NCI-H146 treated with DMSO at 0.1 percent for 48 hours (cell line): ENCODE results near the gene TMEM52.

Source experiments
- DNase-seq: peaks from one replicate; lab custom pipeline; 2025; ENCODE audit not compliant: unreplicated experiment; lab: John Stamatoyannopoulos, UW

The TMEM52 gene

GRCh38 chr1:1926886-1927660 lies 8.0 kb upstream of the TMEM52 start:
- no peak for DNase-seq

DNA sequence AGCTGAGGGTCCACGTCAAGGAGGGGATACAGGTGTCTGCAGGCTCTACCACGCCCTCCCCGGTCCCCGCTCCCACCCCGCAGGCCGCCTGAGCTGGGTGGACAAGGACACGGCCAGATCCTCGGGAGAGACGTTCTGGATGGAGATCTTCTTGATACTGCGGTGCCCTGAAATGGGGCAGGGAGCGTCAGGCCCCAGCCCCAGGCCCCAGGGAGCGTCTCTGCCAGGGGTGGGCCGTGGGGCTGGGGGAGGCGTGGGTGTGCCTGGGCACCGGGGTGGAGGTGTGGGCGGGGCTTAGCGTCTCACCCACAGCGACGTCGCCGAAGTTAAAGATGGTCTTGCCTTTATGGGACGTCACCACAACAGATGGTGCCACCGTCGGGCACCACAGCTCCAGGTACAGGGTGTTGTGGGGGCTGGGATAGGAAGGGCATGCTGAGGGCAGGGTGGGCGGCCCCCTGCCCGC lies 7.3 kb upstream of the TMEM52 start:
- no peak for DNase-seq

DNA sequence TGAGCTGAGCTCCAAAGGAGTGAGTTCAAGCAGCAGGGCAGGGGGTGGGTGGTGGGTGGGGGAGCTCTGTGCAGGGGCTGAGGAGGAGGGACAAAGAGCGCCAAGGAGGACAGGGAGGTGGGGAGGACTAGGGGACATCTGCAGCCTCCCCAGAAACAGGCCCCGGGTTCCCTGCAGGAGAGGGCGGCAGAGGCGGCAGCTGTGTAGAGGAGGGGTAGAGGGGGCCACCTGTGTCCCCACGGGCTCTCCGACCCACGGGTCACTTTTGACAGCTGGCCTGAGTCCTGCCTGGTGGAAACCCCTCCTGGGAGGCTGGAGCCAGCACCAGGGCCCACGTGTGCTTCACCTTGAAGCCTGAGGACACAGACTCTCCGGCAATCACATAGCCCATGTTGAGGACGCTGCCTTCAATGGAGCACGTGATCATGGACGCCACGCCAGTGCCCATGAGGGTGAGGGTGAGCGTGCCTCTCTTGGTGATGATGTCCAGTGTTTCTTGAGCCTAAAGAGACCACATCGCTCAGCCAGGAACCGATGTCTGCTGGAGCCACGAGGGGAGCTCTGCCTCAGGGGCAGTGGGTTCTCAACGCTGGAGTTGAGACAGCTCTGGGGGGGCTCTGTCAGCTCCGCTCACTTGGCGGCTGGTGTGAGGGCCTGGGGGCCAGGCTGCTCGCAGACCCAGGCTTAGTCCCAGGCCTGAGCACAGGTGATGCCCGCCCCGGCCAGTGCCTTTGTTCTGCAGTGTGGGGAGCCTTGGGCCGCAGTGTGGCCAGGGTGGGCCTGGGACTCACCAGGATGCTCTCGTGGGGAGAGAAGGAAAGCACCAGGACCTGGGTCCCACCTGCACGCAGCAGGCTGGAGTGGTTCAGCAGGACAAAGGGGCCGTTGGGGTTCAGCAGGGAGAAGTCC lies 6.6 kb upstream of the TMEM52 start:
- DNase-seq, result no peak

DNA sequence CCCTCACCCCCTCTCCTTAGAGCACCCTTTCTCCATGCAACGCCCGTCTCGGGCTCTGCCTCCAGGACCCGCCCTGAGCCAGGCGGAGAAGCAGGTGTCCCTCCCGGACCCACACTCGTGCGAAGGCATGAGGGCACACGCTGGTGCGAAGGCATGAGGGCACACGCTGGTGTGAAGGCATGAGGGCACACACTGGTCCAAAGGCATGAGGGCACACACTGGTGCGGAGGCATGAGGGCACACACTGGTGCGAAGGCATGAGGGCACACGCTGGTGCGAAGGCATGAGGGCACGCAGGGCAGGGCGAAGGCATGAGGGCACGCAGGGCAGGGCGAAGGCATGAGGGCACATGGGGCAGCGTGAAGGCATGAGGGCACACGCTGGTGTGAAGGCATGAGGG lies 5.8 kb upstream of the TMEM52 start:
- no peak for DNase-seq

GRCh38 chr1:1924386-1924785 lies 5.3 kb upstream of the TMEM52 start:
- DNase-seq, result no peak

DNA sequence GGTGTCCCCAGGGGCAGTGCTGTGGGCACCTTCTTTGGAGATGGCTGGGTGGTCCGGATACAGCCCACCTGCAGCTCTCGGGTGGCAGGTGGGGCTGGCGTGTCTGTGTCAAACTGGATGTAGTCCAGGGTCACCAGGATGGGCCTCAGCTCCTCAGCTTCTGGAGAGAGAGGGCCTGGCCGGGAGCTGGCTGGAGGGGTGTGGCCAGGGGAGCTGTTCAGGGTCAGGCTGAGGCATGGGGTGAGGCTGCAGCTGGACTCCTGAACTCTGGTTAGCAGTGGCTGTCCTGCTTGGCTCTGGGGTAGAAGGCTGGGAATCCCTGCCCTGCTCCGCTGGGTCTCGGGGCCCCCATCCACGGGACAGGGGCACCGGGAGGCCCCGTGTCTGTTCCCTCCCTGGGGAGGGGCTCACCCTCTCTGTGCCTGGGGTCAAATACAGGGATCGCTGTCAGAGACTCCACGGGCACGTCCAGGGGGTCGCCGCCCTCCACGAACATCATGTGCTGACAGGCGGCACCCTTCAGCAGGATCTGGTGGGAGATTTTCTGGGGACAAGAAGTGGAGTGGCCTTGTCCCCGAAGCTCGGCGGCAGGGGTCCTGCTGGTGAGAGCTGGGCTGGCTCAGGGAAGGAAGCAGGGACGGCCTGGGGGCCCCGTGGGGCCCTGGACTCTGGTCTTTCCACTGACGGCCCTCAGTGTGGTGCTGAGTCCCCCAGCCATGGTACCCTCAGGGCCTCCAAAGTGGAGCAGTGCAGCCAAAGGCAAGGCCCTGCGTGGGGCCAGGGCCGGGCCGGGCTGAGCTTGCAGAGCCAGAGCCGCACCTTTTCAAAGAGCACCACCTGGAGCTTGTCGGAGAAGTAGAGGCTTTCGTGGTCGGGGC lies 4.1 kb upstream of the TMEM52 start:
- no peak for DNase-seq

DNA sequence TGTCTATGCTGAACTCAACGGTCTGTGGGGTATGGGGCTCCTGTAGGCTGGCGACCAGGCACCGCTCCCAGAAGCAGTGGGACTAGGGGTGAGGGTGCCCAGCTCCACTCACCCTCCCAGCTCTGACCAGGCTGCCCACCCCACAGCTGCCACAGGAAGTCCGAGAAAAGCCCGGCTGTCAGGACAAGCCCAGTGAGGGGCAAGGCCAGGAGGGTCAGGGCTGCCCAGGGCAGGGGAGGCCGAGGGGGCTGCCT lies 3.5 kb upstream of the TMEM52 start:
- DNase-seq, result no peak

GRCh38 chr1:1921901-1922701 lies 3.0 kb upstream of the TMEM52 start:
- no peak for DNase-seq

GRCh38 chr1:1921459-1921862 lies 2.4 kb upstream of the TMEM52 start:
- no peak for DNase-seq

DNA sequence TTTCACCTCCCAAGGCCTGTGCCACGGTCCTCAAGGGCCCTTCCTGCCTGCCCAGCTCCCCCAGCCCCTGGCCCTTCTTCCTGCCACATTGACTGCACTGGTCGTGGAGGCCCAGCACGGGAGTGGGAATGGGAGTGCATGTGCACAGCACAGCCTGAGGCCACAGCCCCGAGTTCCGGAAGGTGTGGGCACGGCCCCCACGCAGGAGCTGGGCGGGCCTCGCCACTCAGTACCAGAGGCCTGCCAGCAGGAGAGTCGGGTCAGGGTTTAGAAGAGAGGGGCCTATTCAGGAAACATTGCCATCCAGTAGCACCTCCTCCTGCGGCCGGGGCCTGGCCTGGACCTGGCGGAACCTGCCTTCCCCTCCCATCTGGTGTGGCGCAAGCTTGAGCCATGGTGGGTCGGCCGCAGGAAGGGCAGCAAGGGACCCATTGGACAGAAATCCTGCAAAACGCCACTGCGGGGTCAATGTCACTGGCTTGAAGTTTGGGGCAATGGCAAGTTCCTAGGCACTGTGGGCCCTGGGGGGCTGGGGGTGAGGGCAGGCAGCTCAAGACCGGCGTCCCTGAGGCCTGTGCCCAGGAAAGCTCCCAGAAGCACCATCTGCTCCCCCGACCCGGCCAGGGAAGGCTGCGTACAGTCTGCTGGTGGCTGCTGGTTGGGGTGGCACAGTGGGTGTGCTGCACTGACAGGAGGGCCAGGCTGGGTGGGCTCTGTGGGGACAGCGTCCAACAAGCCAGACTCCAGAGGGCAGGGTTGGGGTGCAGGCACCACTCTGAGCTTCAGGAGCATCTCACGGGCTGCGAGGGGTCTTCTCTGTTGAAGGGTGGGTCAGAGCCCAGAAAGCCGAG lies 1.8 kb upstream of the TMEM52 start:
- DNase-seq, result no peak

DNA sequence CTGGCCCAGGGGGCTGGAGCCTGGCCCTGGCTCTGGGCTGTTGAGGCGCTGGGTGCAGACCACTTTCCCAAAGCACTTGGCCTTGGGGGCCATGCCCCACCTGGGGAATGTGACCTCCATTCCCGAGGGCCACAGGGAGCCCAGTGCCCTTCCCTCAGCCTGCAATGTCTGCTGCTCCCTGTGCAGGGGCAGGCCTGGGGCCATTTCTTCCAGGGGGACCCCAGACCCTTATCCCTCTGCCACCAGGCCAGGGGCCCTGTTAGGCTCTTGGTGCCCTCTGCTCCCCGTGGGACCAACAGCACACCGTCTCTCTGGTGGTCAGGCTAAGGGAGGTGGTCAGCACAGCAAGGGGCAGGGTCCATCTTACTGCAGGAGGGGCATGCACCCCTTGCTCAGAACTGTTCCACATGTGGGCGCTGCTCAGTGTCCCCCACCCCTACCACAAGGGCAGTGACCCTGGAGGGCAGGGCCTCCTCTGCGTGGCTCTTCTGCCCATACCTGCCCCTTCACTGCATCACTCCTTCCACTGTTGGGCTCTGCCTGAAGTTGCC lies 1.1 kb upstream of the TMEM52 start:
- no peak for DNase-seq

DNA sequence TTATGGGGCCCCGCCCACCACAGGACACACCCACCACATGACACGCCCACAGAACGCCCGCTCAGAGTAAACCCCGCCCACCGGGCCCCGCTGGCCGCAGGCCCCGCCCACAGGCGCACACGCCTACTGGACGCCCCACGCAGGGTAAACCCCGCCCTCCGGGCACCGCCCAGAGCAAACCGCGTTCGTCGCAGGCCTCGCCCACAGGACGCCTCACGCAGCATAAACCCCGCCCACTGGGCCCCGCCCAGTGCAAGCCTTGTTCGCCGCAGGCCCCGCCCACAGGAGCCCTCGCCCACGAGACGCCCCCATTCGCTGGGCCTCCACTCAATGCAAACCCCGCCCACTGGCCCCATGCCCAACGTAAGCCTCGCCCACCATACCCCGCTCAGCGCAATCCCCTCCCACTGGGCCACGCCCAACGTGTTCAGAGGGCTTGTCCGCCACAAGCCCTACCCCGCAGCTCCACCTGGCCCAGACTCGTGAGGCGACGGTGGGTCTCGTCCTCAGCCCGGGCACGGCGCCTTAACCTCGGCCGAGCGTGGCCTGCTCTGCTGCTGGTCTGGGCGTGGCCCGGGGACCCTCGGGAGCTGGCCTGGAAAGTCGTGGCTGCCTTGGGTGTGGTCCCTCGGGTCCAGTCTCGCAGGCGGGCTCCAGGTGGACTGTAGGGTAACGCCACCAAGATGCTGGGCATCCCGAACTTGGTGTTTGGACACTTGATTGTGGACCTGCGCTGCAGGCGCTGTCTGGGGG lies 401 bp upstream of the TMEM52 start:
- DNase-seq, result peak; percentile 70

- no peak for DNase-seq
Observed at GRCh38 chr1:1917995-1918900, 831 bp downstream of the TMEM52 start.

DNA sequence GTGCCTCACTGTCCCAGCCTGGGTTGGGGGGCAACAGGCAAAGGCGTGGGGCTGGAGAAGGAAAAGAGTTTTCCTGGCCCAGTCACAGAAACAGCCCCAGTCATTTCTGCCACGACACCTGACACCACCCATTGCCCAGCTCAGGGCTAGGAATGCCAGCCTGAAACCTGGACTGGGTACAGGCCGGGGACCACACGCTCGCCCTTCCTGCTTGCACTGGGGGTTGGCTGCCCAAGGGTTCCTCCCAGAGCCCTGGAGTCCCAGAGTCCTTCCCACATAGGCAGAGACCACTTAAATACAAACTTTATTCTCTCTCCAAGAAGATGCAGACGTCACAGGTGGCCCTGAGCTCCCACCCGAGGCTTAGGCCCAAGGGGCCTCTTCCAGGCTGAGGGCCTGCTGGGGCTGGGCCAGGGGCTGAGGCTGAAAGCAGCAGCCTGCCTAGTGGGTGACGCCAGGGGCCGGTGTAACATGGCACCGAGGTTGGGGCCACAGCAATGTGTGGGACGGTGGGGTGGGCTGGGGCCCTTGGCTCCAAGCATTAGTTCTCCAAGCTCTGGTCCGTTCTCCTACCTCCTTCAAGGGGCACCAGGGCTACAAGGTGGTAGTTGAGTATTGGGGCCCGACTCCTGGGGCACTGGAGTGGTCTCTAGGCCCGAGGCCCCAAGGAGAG lies 1.6 kb downstream of the TMEM52 start:
- DNase-seq, result no peak

GRCh38 chr1:1916851-1917251 lies 2.2 kb downstream of the TMEM52 start:
- DNase-seq, result no peak

- no peak for DNase-seq
Observed at GRCh38 chr1:1915911-1916840, 2.9 kb downstream of the TMEM52 start.
